Hippocampal formation (tissue), 2 donors: Measurements from ENCODE around the gene CTIF.
A peak's percentile ranks its signal among the peaks of the same experiment; 100 is the strongest.
"Not testable (repeated sequence)": the region's sequence is repeated elsewhere in the genome, so short reads cannot be mapped to it uniquely, and the experiment has no call there.

Experiments
- DNase-seq, 2 donors: peaks; one replicate each; lab custom pipeline; 2025; lab: John Stamatoyannopoulos, UW

CTIF gene

GRCh38 chr18:48538531-48539405 lies at the start of gene CTIF:
TSS of gene CTIF (plus strand) at chr18:48539031. CDS start at chr18:48619566, 80,535 bp downstream.
- DNase-seq, result peak; percentile 93 to 99

- no peak for DNase-seq
Measured at GRCh38 chr18:48490641-48491293, 48.1 kb upstream of the CTIF start.

GRCh38 chr18:48492880-48493279 lies 46.0 kb upstream of the CTIF start:
- no peak for DNase-seq

- DNase-seq, result no peak
Measured at GRCh38 chr18:48493434-48494230, 45.2 kb upstream of the CTIF start.

- no peak for DNase-seq
Measured at GRCh38 chr18:48497863-48498262, 41.0 kb upstream of the CTIF start.

- DNase-seq, result no peak
Measured at GRCh38 chr18:48500517-48500916, 38.3 kb upstream of the CTIF start.

GRCh38 chr18:48502906-48503305 lies 35.9 kb upstream of the CTIF start:
- DNase-seq, result no peak

GRCh38 chr18:48504819-48505218 lies 34.0 kb upstream of the CTIF start:
- no peak for DNase-seq

GRCh38 chr18:48506983-48507568 lies 31.8 kb upstream of the CTIF start:
- DNase-seq, result not testable (repeated sequence)

GRCh38 chr18:48512498-48512897 lies 26.3 kb upstream of the CTIF start:
- not testable (repeated sequence) for DNase-seq

- peak; percentile 70 to 77 for DNase-seq
Measured at GRCh38 chr18:48514786-48515185, 24.0 kb upstream of the CTIF start.

GRCh38 chr18:48517048-48517447 lies 21.8 kb upstream of the CTIF start:
- DNase-seq, result no peak

- no peak for DNase-seq
Measured at GRCh38 chr18:48519431-48520100, 19.3 kb upstream of the CTIF start.

GRCh38 chr18:48521723-48522122 lies 17.1 kb upstream of the CTIF start:
- no peak for DNase-seq

GRCh38 chr18:48525671-48526070 lies 13.2 kb upstream of the CTIF start:
- DNase-seq, result no peak

GRCh38 chr18:48527461-48527860 lies 11.4 kb upstream of the CTIF start:
- no peak for DNase-seq

- no peak for DNase-seq
Measured at GRCh38 chr18:48528861-48529260, 10.0 kb upstream of the CTIF start.

- no peak for DNase-seq
Measured at GRCh38 chr18:48529796-48530195, 9.0 kb upstream of the CTIF start.

GRCh38 chr18:48530399-48531081 lies 8.3 kb upstream of the CTIF start:
- no peak for DNase-seq

GRCh38 chr18:48531082-48531403 lies 7.8 kb upstream of the CTIF start:
- DNase-seq, result no peak

- no peak for DNase-seq
Measured at GRCh38 chr18:48531908-48532307, 6.9 kb upstream of the CTIF start.
